Hepatocyte (in vitro differentiated cells): ENCODE results near the gene RNF213. TPM values are rescaled to one million over a fixed set of nuclear protein-coding genes. Genes with fewer than 3 reads are reported as not detected.
A peak's percentile ranks its signal among the peaks of the same experiment; 100 is the strongest.

Source experiments
- DNase-seq: peaks from one replicate; pipeline ENCODE4 v3.0.0-alpha.2; 2016; ENCODE audit warnings: low spot score
- H2AFZ ChIP-seq: fragments of 200-600 bp; sonication (generic); 2 replicates; pipeline ENCODE4 v1.6.0; 2016; ENCODE audit warnings: antibody characterized with exemption, mild to moderate bottlenecking
- H3K27ac ChIP-seq: fragments of 200-600 bp; sonication (generic); 2 replicates; pipeline ENCODE4 v1.5.1; 2016; ENCODE audit warnings: mild to moderate bottlenecking
- H3K27me3 ChIP-seq: fragments of 200-600 bp; sonication (generic); 2 replicates; pipeline ENCODE4 v1.6.1; 2016
- H3K36me3 ChIP-seq: fragments of 200-600 bp; sonication (generic); replicated peaks from 2 replicates; pipeline ENCODE4 v1.5.1; 2016; ENCODE audit warnings: low read depth; ENCODE audit not compliant: insufficient read depth
- H3K4me1 ChIP-seq: fragments of 200-600 bp; sonication (generic); 2 replicates; pipeline ENCODE4 v1.5.1; 2016; ENCODE audit warnings: mild to moderate bottlenecking, moderate library complexity; ENCODE audit not compliant: insufficient read depth
- H3K4me2 ChIP-seq: fragments of 200-600 bp; sonication (generic); 2 replicates; pipeline ENCODE4 v1.6.0; 2016
- H3K4me3 ChIP-seq: fragments of 200-600 bp; sonication (generic); 2 replicates; pipeline ENCODE4 v1.5.1; 2016; ENCODE audit warnings: mild to moderate bottlenecking
- H3K79me2 ChIP-seq: fragments of 200-600 bp; sonication (generic); 2 replicates; pipeline ENCODE4 v1.6.0; 2017; ENCODE audit warnings: mild to moderate bottlenecking
- H3K9me2 ChIP-seq: fragments of 200-600 bp; sonication (generic); replicated peaks from 2 replicates; pipeline ENCODE4 v1.6.0; 2017; ENCODE audit warnings: mild to moderate bottlenecking; ENCODE audit not compliant: insufficient read depth
- H3K9me3 ChIP-seq: fragments of 200-600 bp; sonication (generic); 2 replicates; pipeline ENCODE4 v1.5.1; 2016; ENCODE audit warnings: low read depth, mild to moderate bottlenecking
- H4K20me1 ChIP-seq: fragments of 200-600 bp; sonication (generic); 2 replicates; pipeline ENCODE4 v1.6.0; 2016; ENCODE audit warnings: mild to moderate bottlenecking; ENCODE audit not compliant: insufficient read depth, poor library complexity, severe bottlenecking
- EZH2 ChIP-seq: fragments of 200-600 bp; sonication (generic); IDR thresholded peaks from 2 replicates; pipeline ENCODE4 v1.6.1; 2016; ENCODE audit warnings: antibody characterized with exemption, mild to moderate bottlenecking, borderline replicate concordance
- EZH2phosphoT487 ChIP-seq: fragments of 200-600 bp; sonication (generic); IDR thresholded peaks from one replicate; pipeline ENCODE4 v1.6.1; 2018; ENCODE audit warnings: antibody characterized with exemption, mild to moderate bottlenecking, low read depth, moderate library complexity; ENCODE audit not compliant: unreplicated experiment, severe bottlenecking
- WGBS: methylation state at CpG from one replicate; pipeline ENCODE4 v1.1.6; 2016; ENCODE audit warnings: low lambda C conversion rate; ENCODE audit errors: missing lambda C conversion rate; 5-methylcytosine and 5-hydroxymethylcytosine counted together
- polyA plus RNA-seq: library from polyadenylated mRNA; unstranded; fragments of >200 nt; fragmentation: Nextera tagmentation; extraction: Ambion mirVana; gene quantifications from 2 replicates; pipeline ENCODE4 v1.2.1, GENCODE V29; 2016
- total RNA-seq: library from RNA; depleted of rRNA; stranded (reverse); fragments of >200 nt; gene quantifications from 2 replicates; pipeline ENCODE4 v1.2.3, GENCODE V29; 2014
- TF ChIP-seq, protein P1 (sequence below): fragments of 200-600 bp; sonication (generic); IDR thresholded peaks from 2 replicates; pipeline ENCODE4 v1.5.1; 2016; ENCODE audit warnings: antibody characterized with exemption, mild to moderate bottlenecking; ENCODE audit not compliant: poor library complexity

Gene RNF213
- total and polyA plus RNA-seq, 2 experiments from 2014 or later, result 21.1 to 57.4 TPM

DNA sequence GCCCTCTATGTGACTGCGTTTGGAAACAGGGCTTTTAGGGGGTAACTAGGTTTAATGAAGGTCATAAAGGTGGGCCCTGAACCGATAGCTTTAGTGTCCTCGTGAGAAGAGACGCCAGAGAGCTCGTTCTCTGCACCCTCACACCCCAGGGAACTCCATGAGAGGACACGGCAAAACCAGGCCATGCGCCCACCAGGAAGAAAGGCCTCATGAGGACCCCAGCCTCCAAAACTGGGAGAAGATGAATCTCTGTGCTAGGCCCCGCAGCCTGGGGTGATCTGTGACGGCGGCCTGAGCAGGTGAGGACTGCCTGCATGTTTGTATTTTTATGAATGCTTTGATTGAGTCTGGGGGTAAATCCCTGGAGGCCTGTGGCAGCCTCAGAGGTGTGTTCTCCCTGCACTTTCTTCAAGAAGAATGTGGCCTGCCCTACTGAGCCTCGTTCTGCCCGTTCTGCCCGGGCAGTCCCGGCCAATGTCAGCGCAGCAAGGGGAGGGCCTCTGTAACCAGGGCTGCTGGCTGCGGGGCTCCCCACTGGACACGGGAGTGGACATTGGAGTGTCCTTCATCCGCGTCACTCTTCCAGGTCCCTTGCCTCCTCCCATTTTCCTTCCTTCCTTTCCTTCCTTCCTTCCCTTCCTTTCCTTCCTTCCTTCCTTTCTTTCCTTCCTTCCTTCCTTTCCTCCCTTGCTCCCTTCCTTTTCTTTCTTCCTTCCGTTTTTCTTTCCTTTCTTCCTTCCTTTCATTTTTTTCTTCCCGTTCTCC lies 6.8 kb upstream of the RNF213 start:
- Histone ChIP-seq H3K4me1 (peaks cover 11% of the 10 kb centered on the region), H3K4me2 (no peak overlapping the region), H2AFZ (no peak overlapping the region), H3K4me3 (no peak overlapping the region), H3K9me2 (no peaks in the 10 kb centered on the region), H3K27me3 (no peaks in the 10 kb centered on the region), H3K27ac (peak overlapping the region; percentile 81), H3K9me3 (no peaks in the 10 kb centered on the region), H3K36me3 (no peaks in the 10 kb centered on the region), H4K20me1 (no peaks in the 10 kb centered on the region), H3K79me2 (no peaks in the 10 kb centered on the region)
- WGBS, result 89% methylated on average over 21 of the region's 21 CpGs
- TF ChIP-seq EZH2 (no peak), EZH2phosphoT487 (no peak)
- TF ChIP-seq, protein P1, sequence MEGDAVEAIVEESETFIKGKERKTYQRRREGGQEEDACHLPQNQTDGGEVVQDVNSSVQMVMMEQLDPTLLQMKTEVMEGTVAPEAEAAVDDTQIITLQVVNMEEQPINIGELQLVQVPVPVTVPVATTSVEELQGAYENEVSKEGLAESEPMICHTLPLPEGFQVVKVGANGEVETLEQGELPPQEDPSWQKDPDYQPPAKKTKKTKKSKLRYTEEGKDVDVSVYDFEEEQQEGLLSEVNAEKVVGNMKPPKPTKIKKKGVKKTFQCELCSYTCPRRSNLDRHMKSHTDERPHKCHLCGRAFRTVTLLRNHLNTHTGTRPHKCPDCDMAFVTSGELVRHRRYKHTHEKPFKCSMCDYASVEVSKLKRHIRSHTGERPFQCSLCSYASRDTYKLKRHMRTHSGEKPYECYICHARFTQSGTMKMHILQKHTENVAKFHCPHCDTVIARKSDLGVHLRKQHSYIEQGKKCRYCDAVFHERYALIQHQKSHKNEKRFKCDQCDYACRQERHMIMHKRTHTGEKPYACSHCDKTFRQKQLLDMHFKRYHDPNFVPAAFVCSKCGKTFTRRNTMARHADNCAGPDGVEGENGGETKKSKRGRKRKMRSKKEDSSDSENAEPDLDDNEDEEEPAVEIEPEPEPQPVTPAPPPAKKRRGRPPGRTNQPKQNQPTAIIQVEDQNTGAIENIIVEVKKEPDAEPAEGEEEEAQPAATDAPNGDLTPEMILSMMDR, result no peak
- DNase-seq, result no peak

GRCh38 chr17:80254396-80255251 lies 6.0 kb upstream of the RNF213 start:
- 67% methylated on average over 13 of the region's 13 CpGs for WGBS
- Histone ChIP-seq H2AFZ (no peak overlapping the region), H3K4me2 (no peak overlapping the region), H3K4me1 (peaks cover 13% of the 10 kb centered on the region), H4K20me1 (no peaks in the 10 kb centered on the region), H3K27ac (peak overlapping the region; percentile 81), H3K9me3 (no peaks in the 10 kb centered on the region), H3K79me2 (no peaks in the 10 kb centered on the region), H3K4me3 (no peak overlapping the region), H3K9me2 (no peaks in the 10 kb centered on the region), H3K27me3 (no peaks in the 10 kb centered on the region), H3K36me3 (no peaks in the 10 kb centered on the region)
- DNase-seq, result peak; percentile 78
- TF ChIP-seq EZH2 (no peak), EZH2phosphoT487 (no peak)
- TF ChIP-seq, protein P1, result no peak

- no peak for DNase-seq
- H3K27ac ChIP-seq, result no peak overlapping the region
- H3K9me3 ChIP-seq, result no peaks in the 10 kb centered on the region
- H3K4me3 ChIP-seq, result no peak overlapping the region
- no peak overlapping the region for H2AFZ ChIP-seq
- TF ChIP-seq EZH2 (no peak), EZH2phosphoT487 (no peak)
- TF ChIP-seq, protein P1, result no peak
- no peaks in the 10 kb centered on the region for H3K9me2 ChIP-seq
- H3K4me2 ChIP-seq, result no peak overlapping the region
- H3K36me3 ChIP-seq, result no peaks in the 10 kb centered on the region
- H3K4me1 ChIP-seq, result peaks cover 15% of the 10 kb centered on the region
- H3K27me3 ChIP-seq, result no peaks in the 10 kb centered on the region
- WGBS, result 100% methylated on average over 5 of the region's 5 CpGs
- H4K20me1 ChIP-seq, result no peaks in the 10 kb centered on the region
- no peaks in the 10 kb centered on the region for H3K79me2 ChIP-seq
Observed at GRCh38 chr17:80256034-80256350, 4.7 kb upstream of the RNF213 start.
